Measurements from ENCODE around the gene HGFAC. TPM values are rescaled to one million over a fixed set of nuclear protein-coding genes. Genes with fewer than 3 reads are reported as not detected.

Gene HGFAC
- total RNA-seq, 1 experiment from 2014 or later: 0.04 TPM

DNA sequence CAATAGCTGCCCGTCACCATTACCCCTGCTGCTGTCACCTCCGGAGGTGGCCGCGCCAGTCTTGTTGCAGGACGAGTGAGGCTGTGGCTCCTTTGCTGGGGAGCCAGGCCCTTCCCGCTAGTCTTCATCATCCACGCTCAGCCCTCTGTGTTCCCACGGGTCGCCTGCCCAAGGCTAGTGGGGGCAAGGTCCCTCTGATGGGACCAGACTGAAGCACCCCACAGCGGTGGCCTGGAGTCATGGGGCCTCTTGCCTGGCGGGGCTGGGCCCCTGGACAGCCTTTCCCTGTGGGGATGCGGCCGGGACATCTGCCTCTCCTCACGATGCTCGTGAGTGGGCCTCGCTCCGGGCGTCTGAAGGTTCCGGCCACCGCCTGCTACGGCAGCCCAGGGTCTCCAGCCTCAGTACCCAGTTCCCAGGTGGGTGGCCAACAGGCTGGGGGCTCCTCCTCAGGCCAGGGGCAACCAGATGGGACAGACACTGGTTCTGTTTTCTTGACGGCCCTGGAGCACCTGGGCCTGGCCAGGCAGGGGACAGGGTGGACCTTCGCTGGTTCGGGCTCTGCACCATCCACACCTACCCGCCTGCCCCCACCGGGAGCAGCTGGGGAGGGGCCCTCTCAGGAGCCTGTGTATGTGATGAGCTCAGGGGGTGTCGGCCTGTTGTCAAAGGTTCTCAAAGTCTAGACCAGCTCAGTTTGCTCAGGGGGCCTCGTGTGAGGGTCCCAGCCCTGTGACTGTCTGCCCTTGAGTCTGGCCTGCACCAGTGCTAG, 53.6 kb downstream of the HGFAC start:
- H3K36me3 ChIP-seq (ENCODE audit: low read depth, low read length): no peaks in the 10 kb centered on the region
- H3K4me1 ChIP-seq (ENCODE audit: insufficient read depth, low read length): no peaks in the 10 kb centered on the region
- no peaks in the 10 kb centered on the region for H3K9me3 ChIP-seq (ENCODE audit: low read length)
- no TSS peak for BruUV-seq (replicated peaks)
- no peak overlapping the region for H3K4me3 ChIP-seq (ENCODE audit: low read length)
- H3K9me2 ChIP-seq (replicated peaks; ENCODE audit: low read length): no peaks in the 10 kb centered on the region
- POLR2A ChIA-PET (ENCODE audit: unreplicated experiment): no interaction called here
- H3F3A ChIP-seq (ENCODE audit: low read length, unreplicated experiment): no peaks in the 10 kb centered on the region
- H4K20me1 ChIP-seq (ENCODE audit: low read length): no peaks in the 10 kb centered on the region
- ATAC-seq: no peak
- no peaks in the 10 kb centered on the region for H3K79me2 ChIP-seq (ENCODE audit: low read length)
- TF ChIP-seq CTCF (conservative IDR thresholded peaks at IDR 0.05; ENCODE audit: low read depth, low read length) (no peak), EZH2 (IDR thresholded peaks at IDR 0.05; ENCODE audit: low read length, unreplicated experiment) (no peak), EZH2phosphoT487 (IDR thresholded peaks at IDR 0.05; ENCODE audit: borderline replicate concordance, low read length) (no peak)
- H3K4me2 ChIP-seq (ENCODE audit: low read length): no peak overlapping the region
- H2AFZ ChIP-seq (ENCODE audit: low read length): no peak overlapping the region
- CTCF ChIA-PET: no interaction called here
- no peaks in the 10 kb centered on the region for H3K27me3 ChIP-seq (ENCODE audit: low read length)
- no peak overlapping the region for H3K9ac ChIP-seq (ENCODE audit: low read length)
- no peak overlapping the region for H3K27ac ChIP-seq (ENCODE audit: low read length)
- DNase-seq: no peak
- intact Hi-C loops (cut with micrococcal nuclease): no loop called here

- H3F3A ChIP-seq (ENCODE audit: low read length, unreplicated experiment): no peaks in the 10 kb centered on the region
- BruUV-seq (replicated peaks): no TSS peak
- TF ChIP-seq CTCF (conservative IDR thresholded peaks at IDR 0.05; ENCODE audit: low read depth, low read length): no peak
- TF ChIP-seq EZH2 (IDR thresholded peaks at IDR 0.05; ENCODE audit: low read length, unreplicated experiment): no peak
- TF ChIP-seq EZH2phosphoT487 (IDR thresholded peaks at IDR 0.05; ENCODE audit: borderline replicate concordance, low read length): no peak
- H3K79me2 ChIP-seq (ENCODE audit: low read length): no peaks in the 10 kb centered on the region
- POLR2A ChIA-PET (ENCODE audit: unreplicated experiment): no interaction called here
- H3K27me3 ChIP-seq (ENCODE audit: low read length): no peaks in the 10 kb centered on the region
- no peak overlapping the region for H3K27ac ChIP-seq (ENCODE audit: low read length)
- no peak overlapping the region for H3K4me3 ChIP-seq (ENCODE audit: low read length)
- CTCF ChIA-PET: no interaction called here
- no peaks in the 10 kb centered on the region for H3K4me1 ChIP-seq (ENCODE audit: insufficient read depth, low read length)
- no peaks in the 10 kb centered on the region for H3K9me2 ChIP-seq (replicated peaks; ENCODE audit: low read length)
- H3K9me3 ChIP-seq (ENCODE audit: low read length): no peaks in the 10 kb centered on the region
- ATAC-seq (no peak), DNase-seq (no peak)
- no peaks in the 10 kb centered on the region for H4K20me1 ChIP-seq (ENCODE audit: low read length)
- H3K4me2 ChIP-seq (ENCODE audit: low read length): no peak overlapping the region
- no peak overlapping the region for H3K9ac ChIP-seq (ENCODE audit: low read length)
- intact Hi-C loops (cut with micrococcal nuclease): no loop called here
- H2AFZ ChIP-seq (ENCODE audit: low read length): no peak overlapping the region
- H3K36me3 ChIP-seq (ENCODE audit: low read depth, low read length): no peaks in the 10 kb centered on the region
Measured at GRCh38 chr4:3496021-3496420, 54.3 kb downstream of the HGFAC start.

GRCh38 chr4:3497095-3497494, 55.3 kb downstream of the HGFAC start:
- no TSS peak for BruUV-seq (replicated peaks)
- POLR2A ChIA-PET (ENCODE audit: unreplicated experiment): no interaction called here
- TF ChIP-seq CTCF (conservative IDR thresholded peaks at IDR 0.05; ENCODE audit: low read depth, low read length) (no peak), EZH2 (IDR thresholded peaks at IDR 0.05; ENCODE audit: low read length, unreplicated experiment) (no peak), EZH2phosphoT487 (IDR thresholded peaks at IDR 0.05; ENCODE audit: borderline replicate concordance, low read length) (no peak)
- no peak overlapping the region for H3K27ac ChIP-seq (ENCODE audit: low read length)
- H3K79me2 ChIP-seq (ENCODE audit: low read length): no peaks in the 10 kb centered on the region
- no peaks in the 10 kb centered on the region for H3K4me1 ChIP-seq (ENCODE audit: insufficient read depth, low read length)
- no peaks in the 10 kb centered on the region for H3K9me3 ChIP-seq (ENCODE audit: low read length)
- CTCF ChIA-PET: no interaction called here
- H3K9me2 ChIP-seq (replicated peaks; ENCODE audit: low read length): no peaks in the 10 kb centered on the region
- no peaks in the 10 kb centered on the region for H3F3A ChIP-seq (ENCODE audit: low read length, unreplicated experiment)
- no peak for DNase-seq
- H3K36me3 ChIP-seq (ENCODE audit: low read depth, low read length): no peaks in the 10 kb centered on the region
- H4K20me1 ChIP-seq (ENCODE audit: low read length): no peaks in the 10 kb centered on the region
- no peak overlapping the region for H2AFZ ChIP-seq (ENCODE audit: low read length)
- no peak overlapping the region for H3K4me3 ChIP-seq (ENCODE audit: low read length)
- H3K27me3 ChIP-seq (ENCODE audit: low read length): no peaks in the 10 kb centered on the region
- no peak overlapping the region for H3K9ac ChIP-seq (ENCODE audit: low read length)
- H3K4me2 ChIP-seq (ENCODE audit: low read length): no peak overlapping the region
- intact Hi-C loops (cut with micrococcal nuclease): no loop called here
- no peak for ATAC-seq
